Cardiac septum (tissue), 1 donor: ENCODE data around the gene GPC5. TPM values are rescaled to one million over a fixed set of nuclear protein-coding genes. Genes with fewer than 3 reads are reported as not detected.
"Not testable (repeated sequence)": the region's sequence is repeated elsewhere in the genome, so short reads cannot be mapped to it uniquely, and the experiment has no call there.

Experiments
- DNase-seq: peaks from one replicate; pipeline ENCODE4 v3.0.0-alpha.2; 2020; ENCODE audit warnings: low spot score
- intact Hi-C: fragments of 100-400 bp; cut with DNase I; formaldehyde crosslinking; loops from one replicate; pipeline ENCODE4 v1.14.0; 2022
- total RNA-seq: library from RNA; stranded (reverse); fragmentation: NEBNext Ultra II Directional; extraction: Animal tissue kit (Norgen Biotek cat#: 25700); gene quantifications from one replicate; pipeline ENCODE4 v1.2.1, GENCODE V29; 2021
- donor health status: DM: no; HTN: no; CAD: no.

The GPC5 gene
- total RNA-seq, 1 donor from 2014 or later, result 0.86 TPM

DNA sequence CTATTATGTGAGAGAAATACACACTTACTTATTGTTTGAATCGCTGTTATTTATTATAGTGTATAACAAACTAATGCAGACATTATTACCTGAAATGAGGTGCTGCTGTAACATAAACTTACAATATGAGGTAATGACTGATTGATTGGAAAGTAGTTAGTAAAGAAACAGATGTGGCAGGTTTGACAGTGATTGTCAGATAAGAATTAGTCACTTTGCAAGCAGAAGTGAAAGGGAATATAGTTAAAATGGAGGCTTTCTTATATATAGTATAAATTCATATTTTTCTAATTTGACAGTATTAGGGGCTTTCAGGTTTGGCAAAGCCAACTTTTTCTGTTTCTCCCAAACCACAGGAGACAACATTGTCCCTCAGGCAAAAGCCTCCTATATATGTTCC lies 30.3 kb upstream of the GPC5 start:
- intact Hi-C loops, result no loop called here

GRCh38 chr13:91368676-91369440 lies 29.6 kb upstream of the GPC5 start:
- DNase-seq, result no peak
- intact Hi-C loops, result no loop called here

More for the DNA sequence above, 30.3 kb upstream of the GPC5 start:
- DNase-seq, result no peak

- no peak for DNase-seq
- intact Hi-C loops, result no loop called here
These were observed 29.0 kb upstream of the GPC5 start for GRCh38 chr13:91369441-91369831.

DNA sequence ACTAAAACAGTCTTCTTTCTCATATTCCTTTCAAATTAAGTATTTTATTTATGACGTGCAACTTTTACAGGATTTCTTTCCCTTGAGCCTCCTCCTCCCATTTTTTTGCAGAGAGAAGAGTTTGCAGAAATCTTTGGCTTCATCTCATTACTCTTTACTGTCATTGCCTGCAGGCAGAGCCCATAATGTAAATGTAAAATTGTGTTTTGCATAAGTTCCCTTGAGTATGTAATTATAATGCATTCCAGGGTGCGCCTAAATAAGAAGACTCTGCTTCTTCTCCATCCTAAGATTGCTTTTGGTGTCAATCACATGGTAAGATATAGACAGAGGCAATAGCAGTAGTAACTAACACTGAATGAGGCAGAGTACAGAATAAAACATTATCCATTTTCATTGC lies 27.9 kb upstream of the GPC5 start:
- intact Hi-C loops, result no loop called here
- no peak for DNase-seq

DNA sequence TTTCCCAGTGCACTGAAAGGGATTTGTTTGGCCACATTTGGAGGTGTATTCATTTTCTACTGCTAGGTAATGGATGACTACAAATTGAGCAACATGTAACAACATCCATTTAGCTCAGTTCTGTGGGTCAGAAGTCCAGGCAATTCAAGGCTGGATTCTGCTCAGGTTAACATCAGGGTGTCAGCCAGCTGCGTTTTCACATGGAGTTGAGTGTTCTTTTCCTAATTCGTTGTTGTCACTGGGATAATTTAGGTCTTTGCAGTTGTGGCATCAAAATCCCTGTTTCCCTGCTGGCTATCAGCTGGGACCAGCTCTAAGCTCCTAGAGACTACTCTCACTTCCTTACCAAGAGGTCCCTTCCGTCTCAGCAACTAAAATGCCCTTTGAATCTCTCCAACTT lies 25.5 kb upstream of the GPC5 start:
- DNase-seq, result no peak
- intact Hi-C loops, result no loop called here

GRCh38 chr13:91375116-91375729 lies 23.2 kb upstream of the GPC5 start:
- intact Hi-C loops, result no loop called here

DNA sequence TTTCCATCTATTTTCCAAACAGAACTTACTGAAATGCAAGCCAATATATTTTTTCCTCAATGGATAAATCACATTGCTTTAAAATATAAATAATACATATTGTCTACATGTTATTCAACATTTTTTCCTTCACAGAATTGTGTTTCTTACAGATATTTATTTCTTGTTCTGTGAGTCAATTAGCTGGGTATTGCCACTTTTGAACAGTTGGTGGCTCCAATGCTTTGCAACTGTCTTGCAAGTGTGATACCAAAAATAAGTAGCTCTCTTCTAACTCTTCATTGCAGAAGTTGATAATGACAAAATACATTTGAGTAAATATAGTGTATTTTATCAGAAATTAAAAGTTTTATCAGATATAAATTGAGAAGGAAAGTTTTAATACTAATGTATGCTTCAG lies 17.1 kb upstream of the GPC5 start:
- no peak for DNase-seq
- intact Hi-C loops, result loop anchor here (10.0 kb wide), 1 partner anchor 343 kb away; no protein-coding TSS in a partner anchor

More at GRCh38 chr13:91375116-91375729, 23.2 kb upstream of the GPC5 start:
- DNase-seq, result no peak

DNA sequence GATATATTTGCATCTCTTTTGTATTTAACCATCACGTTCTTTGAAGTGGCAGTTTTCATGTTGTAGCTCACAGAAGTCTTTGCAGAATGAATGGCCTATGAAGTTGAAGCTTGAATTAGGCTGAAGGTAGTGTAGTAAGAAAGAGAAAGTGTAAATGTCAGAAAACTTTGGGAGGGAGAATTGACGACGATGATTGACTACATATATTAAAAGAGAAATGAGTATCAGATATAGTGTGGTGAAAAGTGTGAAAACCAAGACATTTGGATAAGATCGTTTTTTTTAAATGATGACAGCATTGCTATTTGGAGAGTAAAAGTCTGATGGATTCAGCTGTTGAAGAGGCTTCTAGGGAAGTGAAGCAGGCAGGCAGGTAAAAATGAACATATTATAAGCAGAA lies 14.6 kb upstream of the GPC5 start:
- intact Hi-C loops, result loop anchor here (10.0 kb wide), 1 partner anchor 341 kb away; no protein-coding TSS in a partner anchor
- no peak for DNase-seq

- intact Hi-C loops, result loop anchor here (10.0 kb wide), 1 partner anchor 340 kb away; no protein-coding TSS in a partner anchor
- no peak for DNase-seq
These were observed 13.5 kb upstream of the GPC5 start for GRCh38 chr13:91384896-91385295.

DNA sequence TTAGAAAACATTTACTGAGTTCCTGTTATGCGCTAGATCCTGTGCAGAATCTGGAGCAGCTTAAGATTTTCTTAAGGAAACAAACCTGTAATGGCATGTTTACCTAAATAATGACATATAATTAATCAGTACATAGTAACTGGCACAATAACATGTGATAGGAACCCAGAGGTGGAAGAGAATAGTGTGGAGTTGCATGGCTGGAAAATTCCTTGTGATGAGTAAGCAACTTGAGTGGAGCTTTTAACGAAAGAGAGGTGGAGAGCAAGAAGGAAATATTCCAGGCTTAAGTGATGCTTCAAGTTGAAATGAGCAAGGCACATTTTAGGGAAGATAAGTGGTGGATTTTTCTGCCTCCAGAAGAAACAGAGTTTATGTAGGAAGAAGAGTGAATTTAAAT lies 9.2 kb upstream of the GPC5 start:
- intact Hi-C loops, result loop anchor here (10.0 kb wide), 1 partner anchor 336 kb away; no protein-coding TSS in a partner anchor
- DNase-seq, result no peak

GRCh38 chr13:91397595-91397994 lies 826 bp upstream of the GPC5 start:
- no peak for DNase-seq
- intact Hi-C loops, result no loop called here

- no peak for DNase-seq
- intact Hi-C loops, result no loop called here
These were observed 1.0 kb downstream of the GPC5 start for GRCh38 chr13:91399189-91400062.

GRCh38 chr13:91400063-91400399 lies 1.6 kb downstream of the GPC5 start:
- no peak for DNase-seq
- intact Hi-C loops, result no loop called here

GRCh38 chr13:91400671-91401070 lies 2.2 kb downstream of the GPC5 start:
- intact Hi-C loops, result no loop called here
- no peak for DNase-seq

DNA sequence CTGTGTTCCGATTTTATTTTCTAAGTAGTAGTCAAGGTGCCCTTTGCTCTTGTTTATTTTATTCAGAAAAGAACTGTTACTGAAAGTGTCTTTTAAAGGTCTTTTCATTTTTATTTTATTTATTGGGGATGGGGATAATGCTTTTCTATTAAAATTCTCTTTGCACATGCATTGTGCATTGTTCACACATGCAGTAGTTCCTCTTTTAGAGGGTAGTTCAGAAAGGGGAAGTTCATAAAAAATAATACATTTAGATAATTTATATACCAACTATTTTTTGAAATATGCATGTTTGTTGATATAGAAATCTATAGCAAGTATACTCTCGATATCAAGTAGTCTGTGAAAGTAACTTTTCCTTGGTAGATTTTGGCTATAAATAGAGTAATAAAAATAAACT lies 3.5 kb downstream of the GPC5 start:
- intact Hi-C loops, result no loop called here
- DNase-seq, result no peak

- DNase-seq, result no peak
These were observed 6.8 kb downstream of the GPC5 start for GRCh38 chr13:91405240-91405639.

DNA sequence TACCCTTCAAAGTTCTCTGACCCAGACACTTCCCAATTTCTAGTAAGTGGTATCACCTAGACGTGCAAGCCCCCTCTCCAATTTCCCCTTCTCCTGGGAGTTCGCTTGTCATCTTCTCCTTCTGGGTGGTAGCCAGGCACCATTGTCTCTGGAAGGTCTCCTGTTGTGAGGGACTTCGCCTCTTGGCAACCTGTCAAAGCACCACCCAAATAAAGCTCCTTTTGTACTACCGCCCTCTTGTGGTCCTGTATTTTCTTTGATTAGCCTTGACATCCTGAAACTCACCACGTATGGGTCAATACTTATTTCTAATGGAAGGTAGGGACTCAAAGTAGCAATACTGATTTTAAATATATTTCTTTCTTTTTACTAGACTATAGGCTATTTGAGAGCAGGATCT lies 8.2 kb downstream of the GPC5 start:
- intact Hi-C loops, result no loop called here
- no peak for DNase-seq

More at GRCh38 chr13:91405240-91405639, 6.8 kb downstream of the GPC5 start:
- intact Hi-C loops, result no loop called here

DNA sequence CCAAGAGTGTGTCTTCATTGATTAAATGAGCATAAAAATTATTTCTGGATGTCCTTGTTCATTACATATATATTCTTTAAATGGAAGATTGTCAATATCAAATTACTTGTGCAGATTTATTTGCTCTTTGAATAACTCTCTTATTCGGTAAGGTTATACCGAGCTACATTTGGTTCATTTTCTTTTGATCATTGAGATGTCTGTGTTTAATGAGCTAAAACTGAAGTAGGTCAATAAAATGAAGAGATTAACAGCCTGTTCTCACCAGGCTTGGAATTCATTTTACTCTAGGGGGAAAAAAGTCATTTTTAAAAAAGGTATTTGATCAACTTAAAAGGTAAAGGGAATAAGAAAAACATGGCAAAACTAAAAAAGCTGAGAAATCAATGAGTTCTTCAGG lies 10.6 kb downstream of the GPC5 start:
- no peak for DNase-seq
- intact Hi-C loops, result no loop called here

GRCh38 chr13:91416579-91416978 lies 18.2 kb downstream of the GPC5 start:
- DNase-seq, intact Hi-C loops: not testable (repeated sequence)

- no peak for DNase-seq
- intact Hi-C loops, result no loop called here
These were observed 19.4 kb downstream of the GPC5 start for GRCh38 chr13:91417660-91418325.
